ENCODE results near the gene CBY2.

CBY2 gene

DNA sequence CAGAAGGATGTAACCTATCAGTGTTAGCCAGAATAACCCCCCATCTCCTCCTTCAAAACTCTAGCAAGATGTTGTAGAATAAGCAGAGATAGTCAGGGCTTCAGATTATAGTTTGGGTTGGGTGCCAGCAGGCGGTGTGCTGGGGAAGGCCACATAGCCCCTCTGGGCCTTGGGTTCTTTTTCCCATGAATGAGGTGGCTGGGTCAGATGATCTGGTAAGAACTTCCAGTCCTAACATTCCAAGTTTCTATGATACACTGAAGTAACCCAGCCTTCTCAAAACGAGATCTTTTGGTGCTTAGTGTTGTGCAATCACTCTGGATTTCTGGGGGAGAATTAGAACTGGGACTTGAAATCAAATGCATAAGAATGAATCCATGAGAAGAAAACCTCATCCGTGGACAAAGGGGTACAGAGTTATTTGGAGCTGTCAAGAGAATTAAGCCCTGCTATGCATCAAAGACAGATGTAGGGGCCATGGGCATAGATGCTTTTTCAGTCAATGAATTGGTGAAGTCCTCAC is 810 bp downstream of the CBY2 start:
- no peak for DNase-seq

DNA sequence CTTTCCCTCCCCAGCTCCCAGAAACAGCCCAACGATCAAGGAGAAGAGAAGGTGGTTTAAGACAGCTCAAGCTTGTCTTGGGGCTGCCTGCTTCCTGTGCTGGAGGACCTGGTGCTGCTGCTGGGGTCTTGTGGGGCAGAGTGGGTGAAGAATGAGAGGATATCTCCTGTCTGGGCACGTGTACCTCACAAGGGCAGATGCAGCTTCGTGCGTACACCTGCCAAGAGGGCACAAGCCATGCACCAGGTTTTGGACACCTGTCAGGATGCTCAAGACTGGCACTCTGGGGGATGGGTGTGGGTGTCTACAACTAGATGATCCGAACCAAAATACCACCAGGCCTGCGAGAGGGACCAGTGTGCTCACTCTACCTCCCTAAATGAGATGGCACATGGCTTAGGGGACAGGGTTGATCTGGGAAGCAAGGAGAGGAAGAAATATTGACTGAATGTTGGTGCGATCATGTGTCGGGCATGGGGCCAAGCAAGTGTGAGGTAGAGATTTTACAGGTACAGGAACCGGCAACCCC is 2.2 kb downstream of the CBY2 start:
- no peak for DNase-seq

DNA sequence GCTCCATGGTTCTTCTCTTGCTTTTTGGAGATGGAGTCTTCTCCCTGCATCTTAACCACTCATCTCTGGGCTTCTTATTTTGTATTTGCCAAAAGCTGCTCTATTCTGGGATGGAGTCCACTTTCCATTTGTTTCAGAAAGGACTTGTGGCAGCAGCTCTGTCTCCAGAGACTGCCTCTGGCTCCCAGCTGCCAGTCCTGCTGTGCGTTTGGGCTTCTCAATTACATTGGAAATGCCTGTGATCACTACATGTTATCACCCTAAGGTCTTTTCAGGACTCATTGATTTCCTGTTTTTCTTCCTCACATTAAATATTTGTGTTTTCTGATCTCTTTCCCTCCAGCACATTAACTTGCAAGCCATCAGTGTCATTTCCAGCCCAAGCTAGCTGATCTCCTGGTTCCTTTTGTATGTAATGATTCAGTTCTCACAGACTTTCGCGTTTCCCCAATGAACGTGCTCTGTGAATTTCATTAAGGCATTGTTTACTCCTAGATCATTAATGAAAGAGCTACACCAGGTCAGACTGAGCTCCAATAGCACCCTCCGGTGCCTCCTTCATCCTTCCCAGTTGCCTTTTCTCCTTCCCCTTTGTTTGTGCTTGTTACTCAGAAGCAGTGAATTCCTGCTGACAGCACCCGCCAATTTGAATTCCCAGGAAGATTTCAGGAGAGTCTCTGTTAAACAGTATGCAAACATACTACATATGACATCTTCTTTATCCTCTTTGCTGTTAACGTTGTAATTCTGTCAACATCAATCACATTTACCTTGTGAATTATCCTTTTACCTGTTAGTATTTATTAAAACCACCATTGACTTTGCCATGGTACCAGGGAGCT is 3.0 kb downstream of the CBY2 start:
- no peak for DNase-seq

DNA sequence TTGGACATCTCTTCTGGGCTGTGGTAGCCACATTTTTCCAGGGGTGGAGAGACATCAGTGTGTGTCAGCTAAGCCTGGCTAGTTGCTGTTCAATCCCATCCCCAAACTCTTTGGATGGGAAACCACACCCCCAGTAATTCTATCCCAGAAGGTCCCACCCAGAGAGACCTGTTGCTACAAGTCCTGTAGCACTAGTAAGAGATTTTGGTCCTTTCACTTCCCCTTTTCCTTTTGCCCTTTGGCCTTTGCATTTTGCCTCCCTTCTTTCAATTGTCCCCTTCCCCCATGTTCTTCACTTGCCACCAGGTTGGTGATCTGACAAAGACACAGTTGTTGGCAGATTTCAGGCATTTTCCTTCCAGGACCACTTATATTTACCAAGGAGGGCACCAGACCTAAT is 3.8 kb downstream of the CBY2 start:
- DNase-seq, result no peak

DNA sequence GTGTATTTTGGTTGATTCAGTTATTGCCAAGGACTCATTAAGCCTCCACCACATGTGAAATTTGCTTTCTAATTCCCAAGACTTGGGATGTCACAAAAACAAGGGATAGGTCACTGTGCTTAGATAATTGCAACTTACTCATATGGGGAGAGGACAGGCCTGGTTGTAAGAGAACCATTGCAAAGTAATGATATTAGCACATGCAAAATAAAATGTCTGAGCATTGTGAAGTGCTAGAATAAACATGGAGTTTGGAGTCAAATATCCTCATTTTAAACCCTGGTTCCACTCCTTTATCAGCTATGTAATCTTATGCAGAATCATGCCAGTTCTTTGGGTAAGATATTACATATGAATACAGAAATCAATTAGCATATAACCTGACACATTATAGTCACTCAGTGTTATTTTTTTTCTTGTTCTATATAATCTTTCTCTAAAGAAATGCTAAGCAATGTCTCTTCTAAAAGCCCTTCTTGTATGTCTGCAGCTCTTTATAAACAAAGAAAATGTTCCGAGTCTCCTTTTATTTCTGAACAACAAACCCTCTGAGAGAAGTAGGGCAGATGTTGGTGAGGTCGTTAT is 5.5 kb downstream of the CBY2 start:
- no peak for DNase-seq

DNA sequence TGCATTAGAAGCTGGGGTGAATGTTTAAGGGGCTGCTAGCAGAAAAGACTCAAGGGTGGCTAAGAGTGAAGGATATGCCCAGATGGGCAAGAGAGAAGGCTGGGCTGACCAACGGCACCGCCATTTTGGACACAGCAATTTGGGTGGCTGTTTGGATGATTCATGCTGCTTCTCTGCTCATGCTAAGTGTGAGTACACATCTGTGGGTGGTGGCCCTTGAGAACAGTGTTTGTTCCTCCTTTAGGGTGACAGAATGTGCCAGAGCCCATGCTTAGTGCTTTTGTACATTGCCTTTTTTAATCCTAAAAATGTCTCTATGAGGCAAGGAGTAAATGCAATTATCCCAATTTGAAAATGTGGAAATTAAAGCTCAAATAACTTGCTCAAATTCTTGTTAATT is 9.8 kb downstream of the CBY2 start:
- DNase-seq, result no peak

DNA sequence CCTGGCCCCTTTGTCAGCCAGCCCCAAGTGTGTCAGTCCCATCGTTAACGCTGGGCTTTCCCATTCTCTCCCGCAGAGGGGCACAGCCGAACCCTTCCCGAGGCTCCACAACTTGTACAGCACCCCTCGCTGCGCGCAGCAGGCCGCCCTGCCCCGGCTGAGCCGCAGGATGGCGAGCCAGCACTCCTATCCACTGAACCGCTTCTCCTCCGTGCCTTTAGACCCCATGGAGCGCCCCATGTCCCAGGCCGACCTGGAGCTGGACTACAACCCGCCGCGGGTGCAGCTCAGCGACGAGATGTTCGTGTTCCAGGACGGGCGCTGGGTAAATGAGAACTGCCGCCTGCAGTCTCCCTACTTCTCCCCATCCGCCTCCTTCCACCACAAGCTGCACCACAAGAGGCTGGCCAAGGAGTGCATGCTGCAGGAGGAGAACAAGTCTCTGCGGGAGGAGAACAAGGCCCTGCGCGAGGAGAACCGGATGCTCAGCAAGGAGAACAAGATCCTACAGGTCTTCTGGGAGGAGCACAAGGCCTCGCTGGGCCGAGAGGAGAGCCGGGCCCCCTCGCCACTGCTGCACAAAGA is 11.1 kb downstream of the CBY2 start:
- DNase-seq, result no peak

DNA sequence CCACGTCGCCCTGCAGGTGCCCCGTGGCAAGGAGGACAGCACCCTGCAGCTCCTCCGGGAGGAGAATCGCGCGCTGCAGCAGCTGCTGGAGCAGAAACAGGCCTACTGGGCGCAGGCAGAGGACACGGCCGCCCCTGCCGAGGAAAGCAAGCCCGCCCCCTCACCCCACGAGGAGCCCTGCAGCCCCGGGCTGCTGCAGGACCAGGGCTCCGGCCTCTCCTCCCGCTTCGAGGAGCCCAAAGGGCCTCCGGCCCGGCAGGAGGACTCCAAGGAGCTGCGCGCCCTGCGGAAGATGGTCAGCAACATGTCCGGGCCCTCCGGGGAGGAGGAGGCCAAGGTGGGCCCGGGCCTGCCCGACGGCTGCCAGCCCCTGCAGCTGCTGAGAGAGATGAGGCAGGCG is 11.6 kb downstream of the CBY2 start:
- DNase-seq, result no peak

DNA sequence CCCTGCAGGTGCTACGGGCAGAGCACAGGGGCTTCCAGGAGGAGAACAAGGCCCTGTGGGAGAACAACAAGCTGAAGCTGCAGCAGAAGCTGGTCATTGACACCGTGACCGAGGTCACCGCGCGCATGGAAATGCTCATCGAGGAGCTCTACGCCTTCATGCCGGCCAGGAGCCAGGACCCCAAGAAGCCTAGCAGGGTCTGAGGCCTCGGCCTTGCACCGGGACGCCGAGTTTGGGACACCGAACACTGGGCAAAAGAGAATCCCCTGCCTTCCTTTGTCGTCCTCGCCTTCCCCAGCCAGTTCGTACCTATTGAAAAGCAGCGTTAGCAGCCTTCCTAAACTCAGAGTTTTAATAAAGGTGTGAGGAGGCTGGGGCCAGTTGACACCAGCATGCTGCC is 12.1 kb downstream of the CBY2 start:
- DNase-seq, result no peak

DNA sequence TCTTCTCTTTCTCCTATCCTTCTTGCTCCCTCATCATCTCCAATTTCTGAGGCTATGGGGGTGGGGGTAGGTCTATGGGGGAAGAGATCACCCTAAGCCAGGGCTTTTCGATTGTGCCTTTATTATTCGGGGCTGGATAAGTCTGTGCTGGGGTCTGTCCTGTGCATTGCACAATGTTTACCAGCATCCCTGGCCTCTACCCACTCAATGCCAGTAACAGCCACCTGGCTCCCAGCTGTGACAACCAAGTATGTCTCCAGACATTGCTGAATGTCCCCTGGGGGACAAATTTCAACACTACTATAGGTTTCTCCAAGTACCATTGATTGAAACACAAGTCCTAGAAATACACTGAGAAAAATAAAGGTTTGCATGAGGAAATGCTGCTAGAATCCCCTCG is 13.2 kb downstream of the CBY2 start:
- DNase-seq, result no peak

DNA sequence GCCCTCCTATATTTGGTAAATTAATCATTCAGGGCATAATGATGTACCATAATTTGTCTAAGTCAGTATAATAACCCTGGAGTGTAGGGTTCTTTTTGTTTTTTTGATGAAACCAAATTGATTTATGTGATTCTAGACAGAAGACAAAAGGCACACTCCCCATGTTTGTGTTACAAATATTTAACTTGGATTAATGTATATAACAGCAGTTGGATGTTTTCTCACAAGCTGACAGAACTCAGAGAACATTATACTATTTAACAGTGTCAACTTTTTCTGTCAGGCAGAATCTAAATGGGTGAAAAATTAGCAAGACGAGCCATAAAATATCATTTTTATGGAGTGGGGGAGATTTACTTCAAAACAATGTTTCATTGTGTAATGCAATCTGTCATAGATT is 15.2 kb downstream of the CBY2 start:
- DNase-seq, result no peak

DNA sequence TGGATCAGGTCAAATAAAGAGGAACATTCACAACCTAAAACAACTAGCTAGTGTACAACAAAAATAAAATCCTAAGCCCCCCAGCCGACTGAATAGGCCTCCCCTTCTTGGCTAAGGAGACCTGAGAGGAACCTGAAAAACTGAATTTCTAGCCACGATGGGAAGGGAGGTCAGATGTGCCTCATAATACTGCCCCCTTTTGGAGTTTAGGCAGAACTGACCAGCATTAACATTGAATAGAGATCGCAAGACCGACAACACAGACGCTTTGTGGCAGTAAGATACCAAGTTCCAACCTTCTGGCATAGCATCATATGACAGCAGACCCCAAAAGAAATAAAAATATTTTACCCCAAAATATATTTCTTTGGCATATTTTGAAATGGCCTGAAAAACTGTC is 15.9 kb downstream of the CBY2 start:
- peak; percentile 71 for DNase-seq

DNA sequence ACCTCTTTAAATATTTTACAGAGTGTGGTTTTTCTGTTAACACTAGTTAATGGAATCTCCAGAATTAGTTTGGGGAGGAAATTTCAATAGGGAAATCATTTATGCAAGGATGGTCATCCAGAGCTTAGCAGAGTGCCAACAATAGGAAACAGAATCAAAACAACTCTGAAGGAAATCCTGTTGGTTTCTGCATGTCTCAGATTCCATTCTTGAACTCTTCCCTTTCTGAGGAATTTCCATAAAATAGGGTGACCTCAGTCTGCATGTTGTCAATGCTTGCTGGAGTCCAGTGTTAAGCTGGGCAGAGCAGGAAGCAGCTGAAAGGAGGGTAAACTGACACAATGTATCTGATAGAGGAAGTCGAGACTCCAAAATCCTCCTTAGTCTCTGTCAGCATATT is 16.9 kb downstream of the CBY2 start:
- no peak for DNase-seq

DNA sequence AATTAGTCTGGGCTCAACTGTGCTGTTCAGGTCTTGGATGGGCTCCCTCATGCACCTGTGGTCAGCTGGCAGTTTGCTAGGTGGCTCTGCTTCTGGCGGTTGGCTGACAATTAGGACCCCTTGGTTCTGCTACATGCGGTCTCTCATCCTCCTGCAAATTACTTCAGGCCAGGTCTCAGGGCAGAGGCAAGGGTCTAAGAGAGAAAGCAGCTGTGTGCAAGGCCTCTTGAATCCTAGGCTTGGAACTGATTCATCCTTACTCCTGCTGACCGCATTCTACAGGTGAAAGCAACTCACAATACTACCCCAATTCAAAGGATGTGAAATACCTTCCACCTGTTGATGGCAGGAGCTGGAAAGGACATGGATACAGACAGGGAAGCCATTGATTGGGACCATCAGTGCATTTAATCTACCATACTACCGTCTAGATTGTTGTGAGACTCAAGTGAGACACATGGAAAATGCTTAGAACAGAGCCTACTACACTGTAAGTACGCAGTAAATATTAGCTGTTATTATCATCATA is 19.1 kb downstream of the CBY2 start:
- DNase-seq, result no peak

DNA sequence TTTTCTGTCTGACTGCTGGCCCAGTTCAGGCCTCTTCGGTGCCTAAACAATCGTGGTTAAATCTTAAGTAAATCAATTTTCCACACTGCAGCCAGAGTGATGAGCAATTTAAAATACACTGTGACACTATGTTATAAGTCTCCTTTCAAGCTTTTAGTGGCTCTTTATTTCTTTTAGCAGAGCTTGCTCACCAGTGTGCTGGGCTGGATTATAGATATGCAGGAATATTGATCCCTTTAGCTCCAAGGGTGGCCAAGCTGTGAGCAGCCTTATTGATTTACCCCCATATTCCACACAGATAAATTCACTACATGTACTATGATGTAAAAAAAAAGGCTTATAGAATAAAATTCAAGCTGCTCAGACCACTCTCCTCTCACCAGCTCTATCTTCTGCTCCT is 21.7 kb downstream of the CBY2 start:
- DNase-seq, result no peak

DNA sequence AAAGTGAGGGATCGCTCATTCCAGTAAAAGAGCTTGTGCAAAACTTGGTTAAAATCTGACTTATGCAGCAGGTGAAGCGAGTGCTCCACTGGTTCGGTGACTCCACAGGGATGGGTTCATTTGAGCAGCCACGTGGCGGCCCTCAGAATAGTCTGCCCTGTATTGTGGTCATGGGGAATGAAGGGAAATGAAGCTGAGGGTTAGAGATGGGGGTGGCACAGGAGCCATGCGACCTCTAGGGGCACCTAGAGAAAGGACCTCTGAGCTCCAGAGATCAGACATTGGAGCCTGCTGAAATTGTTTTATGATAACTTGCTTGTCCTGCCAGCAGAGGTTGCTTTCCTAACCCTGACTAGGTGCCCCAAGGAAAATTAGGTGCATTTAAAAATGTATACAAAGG is 26.6 kb downstream of the CBY2 start:
- peak; percentile 61 for DNase-seq

DNA sequence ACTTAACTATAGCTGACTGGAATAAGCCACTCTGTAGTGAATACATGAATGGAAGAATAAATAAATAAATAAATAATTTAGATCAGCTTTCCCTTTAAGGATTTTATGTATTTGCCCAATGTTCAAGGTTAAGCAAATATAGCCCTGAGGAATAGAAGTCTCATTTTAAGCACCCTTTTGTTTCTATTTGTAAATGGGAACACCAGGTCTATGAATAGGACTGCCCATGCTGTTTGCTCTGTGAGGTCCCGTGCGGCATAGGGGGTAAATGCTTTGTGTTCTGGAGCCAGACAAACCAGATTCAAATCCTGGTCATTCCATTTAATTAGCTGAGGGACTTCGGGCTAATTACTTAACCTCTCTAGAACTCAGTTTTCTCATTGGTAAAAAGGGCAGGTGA is 29.3 kb downstream of the CBY2 start:
- DNase-seq, result no peak

DNA sequence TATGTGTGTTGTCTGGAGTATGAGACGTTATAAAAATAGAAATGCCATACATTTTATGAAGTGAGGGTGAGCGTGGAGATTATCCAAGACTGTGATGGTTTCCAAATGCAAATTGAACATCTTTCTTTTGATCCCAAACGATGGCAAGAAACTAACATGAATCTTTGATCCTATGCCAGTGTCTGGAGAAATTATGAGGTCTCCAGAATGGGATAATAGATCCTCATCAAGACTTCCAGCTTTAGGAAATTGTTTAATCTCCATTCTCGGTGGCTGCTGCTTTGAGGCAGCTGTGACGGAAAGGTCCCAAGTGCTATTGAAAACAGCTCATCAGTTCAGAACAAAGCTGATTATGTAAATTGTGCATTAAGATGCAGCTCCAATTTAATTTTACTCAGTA is 30.8 kb downstream of the CBY2 start:
- no peak for DNase-seq

DNA sequence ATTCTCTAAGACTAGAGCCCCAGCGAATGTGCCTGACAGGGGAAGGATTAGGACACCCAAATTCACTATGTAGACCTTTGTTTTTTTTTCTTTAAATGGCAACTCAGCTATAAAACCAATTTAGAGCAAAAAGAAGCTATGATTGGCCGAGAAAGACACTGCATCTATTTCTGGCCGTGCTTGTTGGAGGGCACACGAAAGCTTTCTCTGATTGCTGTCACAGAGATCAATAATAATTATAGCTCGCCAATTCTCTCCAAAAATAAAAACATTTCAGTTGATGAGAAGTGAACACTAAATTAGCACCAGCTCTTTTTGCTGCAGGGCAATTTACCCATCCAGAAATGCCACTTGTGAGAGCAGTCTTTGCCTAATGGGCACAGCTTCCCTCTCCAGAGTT is 31.2 kb downstream of the CBY2 start:
- DNase-seq, result no peak

DNA sequence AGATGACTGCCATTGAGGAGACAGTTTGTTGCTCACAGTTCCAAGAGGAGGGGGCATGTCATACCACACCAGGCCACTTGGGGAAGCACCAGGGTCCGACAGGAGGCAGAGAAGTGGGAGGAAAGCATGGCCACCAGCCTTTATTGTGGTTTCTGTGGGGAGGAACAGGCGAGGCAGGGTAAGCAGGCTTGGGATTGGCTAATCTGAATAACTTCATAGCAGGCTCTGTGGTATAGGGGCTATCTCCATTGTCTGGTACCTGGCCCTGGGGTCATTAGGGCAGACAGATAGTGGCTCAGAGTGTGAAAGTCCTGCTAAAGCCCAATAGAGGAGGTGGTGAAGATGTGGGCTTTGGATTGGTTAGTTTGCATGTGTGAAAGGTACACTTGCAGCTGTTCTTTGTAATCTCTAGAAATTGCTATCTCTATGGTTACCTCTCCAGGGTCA is 35.5 kb downstream of the CBY2 start:
- peak; percentile 55 for DNase-seq

DNA sequence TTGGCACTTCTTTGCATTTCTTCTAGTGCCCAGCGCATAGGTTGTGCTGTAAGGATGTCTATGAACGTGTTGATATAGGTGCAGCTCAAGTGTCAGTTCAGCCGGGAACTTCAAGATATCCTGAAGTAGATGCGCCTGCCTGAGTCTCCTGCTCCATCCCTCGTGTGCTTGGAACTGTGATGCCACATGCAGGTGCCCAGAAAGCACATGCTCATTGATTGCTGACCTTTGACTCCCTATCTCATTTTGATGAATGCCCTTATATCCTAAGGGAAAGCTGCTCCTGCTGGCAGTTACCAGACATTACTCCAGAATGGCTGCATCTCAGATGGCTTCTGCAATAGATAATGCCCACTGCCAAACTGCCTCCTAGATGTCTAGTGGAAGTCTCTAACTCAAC is 40.9 kb downstream of the CBY2 start:
- no peak for DNase-seq

DNA sequence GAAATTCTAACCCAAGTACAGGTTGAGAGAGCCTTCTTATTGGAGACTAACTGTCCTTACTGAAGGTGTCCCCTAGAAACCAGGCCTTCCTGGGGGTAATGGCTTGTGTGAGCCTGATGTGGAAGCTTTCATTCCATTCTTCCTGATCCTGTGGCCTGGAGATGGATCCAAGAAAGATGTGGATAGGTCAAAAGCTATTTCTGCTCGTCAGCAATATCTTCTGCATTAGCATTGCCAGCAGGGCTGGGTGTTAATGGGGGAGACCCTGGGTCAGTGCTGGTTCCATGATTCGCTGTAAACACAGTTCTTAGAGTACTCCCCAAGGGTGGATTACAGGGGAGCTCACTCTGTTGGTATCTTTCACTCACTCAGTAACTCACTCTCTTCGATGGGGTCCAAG is 42.9 kb downstream of the CBY2 start:
- no peak for DNase-seq

DNA sequence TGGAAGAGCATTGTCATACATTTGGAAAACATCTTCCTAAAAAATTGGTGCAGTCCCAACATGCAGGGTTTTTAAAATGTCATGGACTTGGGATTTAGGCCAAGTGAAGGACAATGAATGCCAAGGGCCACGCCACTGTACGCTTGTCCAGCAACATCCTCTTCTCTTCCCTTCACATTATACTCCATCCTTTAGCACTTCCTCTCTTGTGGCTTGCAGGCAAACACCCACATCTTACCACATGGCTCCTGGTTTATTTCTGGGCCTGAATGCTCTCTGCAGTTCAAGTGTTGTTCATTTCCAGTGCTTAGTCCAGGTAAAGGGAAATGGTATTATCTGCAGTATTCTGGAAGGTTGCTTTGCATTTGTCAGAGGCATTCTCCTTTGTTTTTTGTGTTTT is 45.0 kb downstream of the CBY2 start:
- no peak for DNase-seq

Data from hematopoietic multipotent progenitor cell treated with erythropoietin and hydrocortisone succinate and interleukin-3 and kit ligand, for 6 days (in vitro differentiated cells).